H1 (cell line): ENCODE measurements around the gene UBQLNL. TPM values are rescaled to one million over a fixed set of nuclear protein-coding genes. Genes with fewer than 3 reads are reported as not detected.

Experiments used
- HDAC6 ChIP-seq: IDR thresholded peaks from one replicate; pipeline ENCODE4 v1.7.1; 2012; ENCODE audit warnings: low read depth, mild to moderate bottlenecking, inconsistent platforms, low read length, moderate library complexity
- NANOG ChIP-seq: IDR thresholded peaks from 2 replicates; pipeline ENCODE4 v1.6.1; 2011; ENCODE audit warnings: low read length, low read depth, mild to moderate bottlenecking, inconsistent platforms; ENCODE audit not compliant: insufficient read depth, poor library complexity, severe bottlenecking
- RAD21 ChIP-seq, 2 experiments: IDR thresholded peaks in 1 of 2; conservative IDR thresholded peaks in 1 of 2; 2 replicates each; pipeline ENCODE4 v1.6.1; 2011; ENCODE audit warnings: low read depth in 2 of 2, low read length in 2 of 2, improper control_type of control experiment in 1 of 2, inconsistent platforms in 1 of 2, mild to moderate bottlenecking in 1 of 2, moderate library complexity in 1 of 2
- RXRA ChIP-seq: IDR thresholded peaks from 2 replicates; pipeline ENCODE4 v1.6.1; 2011; ENCODE audit warnings: low read depth, mild to moderate bottlenecking, low read length, moderate library complexity; ENCODE audit not compliant: insufficient read depth
- TEAD4 ChIP-seq: IDR thresholded peaks from 2 replicates; pipeline ENCODE4 v1.6.1; 2012; ENCODE audit warnings: low read depth, low read length, inconsistent platforms, mixed read lengths
- polyA plus RNA-seq, 7 experiments: library from polyadenylated mRNA; depleted of rRNA in 3 of 7; stranded (reverse) in 5 of 7; unstranded in 2 of 7; fragments of >200 nt in 5 of 7; fragments of 200-250 nt in 2 of 7; gene quantifications; 1 replicate in 5 of 7; 2 replicates in 1 of 7; 4 replicates in 1 of 7; pipeline versions ENCODE4 v1.2.1 to v1.2.3, GENCODE V29; 2011 to 2013; ENCODE audit warnings: missing spikeins in 2 of 7, mixed read lengths in 2 of 7
- total RNA-seq: library from RNA; stranded (reverse); fragmentation: NEBNext Ultra II Directional; extraction: Animal tissue kit (Norgen Biotek cat#: 25700); gene quantifications from 2 replicates; pipeline ENCODE4 v1.2.1, GENCODE V29; 2021

The UBQLNL gene
- total and polyA plus RNA-seq, 2 of the 8 experiments (the other 6 are each of a cell fraction or from before 2014, with no cell fraction given) = 0.35 TPM; not detected in 1

- TF ChIP-seq RXRA (no peak), RAD21 (IDR thresholded peaks at IDR 0.05 in 1 of 2, conservative IDR thresholded peaks at IDR 0.05 in 1 of 2; ENCODE audit: low read depth in 2 of 2, low read length in 2 of 2) (no peak), NANOG (no peak), TEAD4 (no peak), HDAC6 (no peak)
Measured at GRCh38 chr11:5473921-5474320, 42.6 kb downstream of the UBQLNL start (continued).
